Adrenal gland (tissue), 12 donors: ENCODE measurements around the gene CERS3. TPM values are rescaled to one million over a fixed set of nuclear protein-coding genes. Genes with fewer than 3 reads are reported as not detected.
A peak's percentile ranks its signal among the peaks of the same experiment; 100 is the strongest.

Experiments used
- DNase-seq, 7 donors: peaks; one replicate each; pipeline ENCODE4 v3.0.0-alpha.2; 2019 to 2020
- H3K27ac ChIP-seq, 5 donors: fragments of 200-600 bp; sonication (generic) in 4 of 5; 1 replicate in 3 of 5; 2 replicates in 2 of 5; pipeline versions ENCODE4 v1.5.1 to v1.8.0; 2016 to 2020; ENCODE audit warnings: mild to moderate bottlenecking in 1 of 5
- H3K27me3 ChIP-seq: fragments of 200-600 bp; 2 replicates; pipeline ENCODE4 v1.8.0; 2021
- H3K36me3 ChIP-seq, 2 donors: fragments of 200-600 bp; replicated peaks in 1 of 2; 1 replicate in 1 of 2; 2 replicates in 1 of 2; pipeline versions ENCODE4 v1.5.1 to v1.8.0; 2018 to 2022
- H3K4me1 ChIP-seq, 2 donors: fragments of 200-600 bp; replicated peaks in 1 of 2; 1 replicate in 1 of 2; 2 replicates in 1 of 2; pipeline versions ENCODE4 v1.5.1 to v1.8.0; 2018 to 2021
- H3K4me3 ChIP-seq, 4 donors: fragments of 200-600 bp; sonication (generic) in 3 of 4; one replicate each; pipeline ENCODE4 v1.5.1; 2016 to 2018
- H3K9me3 ChIP-seq, 3 donors: fragments of 200-600 bp; sonication (generic) in 1 of 3; replicated peaks in 1 of 3; 1 replicate in 2 of 3; 2 replicates in 1 of 3; pipeline versions ENCODE4 v1.5.1 to v1.8.0; 2016 to 2021
- CTCF ChIP-seq, 6 experiments: fragments of 450-650 bp in 4 of 6; fragments of 200-600 bp in 2 of 6; sonication (generic) in 1 of 6; IDR thresholded peaks; 1 replicate in 5 of 6; 2 replicates in 1 of 6; pipeline versions ENCODE4 v1.5.1 to v1.8.0; 2016 to 2021; ENCODE audit warnings: antibody characterized with exemption in 6 of 6, mild to moderate bottlenecking in 2 of 6, moderate library complexity in 1 of 6
- POLR2A ChIP-seq, 2 donors: fragments of 450-650 bp; IDR thresholded peaks; one replicate each; pipeline ENCODE4 v1.6.1; 2017; ENCODE audit warnings: antibody characterized with exemption in 2 of 2, mild to moderate bottlenecking in 2 of 2, moderate library complexity in 1 of 2
- WGBS, 4 donors: extraction: QIAGEN DNeasy Blood & Tissue Kit in 2 of 4; methylation state at CpG; one replicate each; pipeline versions ENCODE4 v1.1.5 to v1.1.7; 2013 to 2017; 5-methylcytosine and 5-hydroxymethylcytosine counted together
- intact Hi-C, 2 donors: fragments of 100-400 bp; cut with DNase I; formaldehyde crosslinking; loops; one replicate each; pipeline versions ENCODE4 v1.14.1 to v1.15.0; 2022 to 2023
- polyA plus RNA-seq, 3 donors: library from polyadenylated mRNA; stranded (reverse); fragments of 200-250 nt in 2 of 3; fragments of 350-450 nt in 1 of 3; fragmentation: Illumina TruSeq in 1 of 3; extraction: RNeasy Lipid Tissue Mini Kit (QIAGEN cat#74804) in 1 of 3; gene quantifications; one replicate each; pipeline ENCODE4 v1.2.3, GENCODE V29; 2013 to 2014
- total RNA-seq, 9 donors: library from RNA; depleted of rRNA in 4 of 9; stranded (reverse); fragments of >200 nt in 4 of 9; fragments of 120-200 nt in 1 of 9; fragmentation: NEBNext Ultra II Directional in 1 of 9; extraction: Animal tissue kit (Norgen Biotek cat#: 25700) in 1 of 9; gene quantifications; one replicate each; pipeline versions ENCODE4 v1.1.0 to v1.2.4, GENCODE V29; 2013 to 2023
- donor health status: healthy with polysubstance abuse.
- donor health status: Bipolar disorder and iron deficiency.
- donor health status: DM: yes; HTN: yes; CAD: no.
- donor health status: DM: no; HTN: no; CAD: no.
- donor health status: DM: no; HTN: no; CAD: no.
- donor health status: DM: yes; HTN: yes; CAD: no.

The CERS3 gene
- total and polyA plus RNA-seq, 12 donors, result 0.07 to 0.08 TPM; not detected in 10

DNA sequence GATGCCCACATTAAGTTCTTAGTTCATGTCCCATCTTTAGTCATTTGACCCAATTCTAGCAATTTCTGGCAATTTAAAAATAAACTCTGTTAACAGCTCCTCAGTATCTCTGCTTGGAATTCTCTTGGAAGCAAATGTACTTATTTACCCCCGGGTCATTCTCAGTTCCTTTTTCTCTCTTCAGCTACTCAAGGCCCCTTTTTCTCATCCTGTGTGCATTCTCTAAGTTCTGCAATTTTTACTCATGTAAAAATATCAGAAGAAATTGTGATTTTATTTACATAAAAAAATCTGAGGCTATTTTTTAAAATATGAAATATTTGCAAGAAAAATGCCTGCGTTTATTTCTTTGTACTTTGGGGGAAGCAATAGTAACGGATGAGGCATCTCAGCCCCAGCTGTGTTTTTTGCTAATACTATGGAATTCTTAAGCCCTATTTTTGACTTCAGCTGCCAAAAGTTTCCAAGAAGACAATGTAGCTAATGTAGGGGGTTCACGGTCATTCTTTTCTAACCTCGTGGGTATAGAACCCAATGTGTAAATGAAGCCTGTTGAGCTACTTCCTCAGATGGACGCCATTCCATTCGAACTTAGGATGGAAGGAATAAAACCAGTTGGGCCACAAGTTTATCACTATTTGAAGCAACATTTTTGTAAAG is 20.0 kb downstream of the CERS3 start:
- TF ChIP-seq POLR2A (IDR thresholded peaks at IDR 0.05) (no peak), CTCF (IDR thresholded peaks at IDR 0.05) (no peak)
- H3K36me3 ChIP-seq, result no peaks in the 10 kb centered on the region
- WGBS, 4 donors, result 59 to 69% (median 64%) methylated on average over 7 of the region's 7 CpGs
- no peaks in the 10 kb centered on the region for H3K27me3 ChIP-seq
- H3K4me3 ChIP-seq, result no peak overlapping the region
- intact Hi-C loops, result no loop called here
- H3K27ac ChIP-seq, result no peak overlapping the region
- no peaks in the 10 kb centered on the region for H3K9me3 ChIP-seq
- DNase-seq, result no peak
- H3K4me1 ChIP-seq, result no peaks in the 10 kb centered on the region

DNA sequence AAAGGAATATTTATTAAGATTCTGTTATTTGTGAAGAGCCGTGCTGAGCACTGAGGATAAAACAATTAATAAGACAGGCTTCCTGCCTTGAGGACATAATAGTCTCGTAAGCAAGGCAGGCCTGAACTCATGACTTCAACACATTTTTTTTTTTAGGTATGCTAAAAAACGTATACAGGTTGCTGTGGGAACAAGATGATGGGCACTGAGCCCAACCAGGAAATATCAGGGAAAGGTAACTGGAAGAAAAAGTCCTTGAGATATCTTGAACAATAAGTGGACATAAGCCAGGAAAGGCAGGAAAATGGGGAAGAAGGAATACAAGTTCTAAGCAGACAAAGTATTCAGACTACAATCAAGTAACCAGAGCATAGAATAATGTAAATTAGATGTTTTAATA is 26.1 kb downstream of the CERS3 start:
- H3K27ac ChIP-seq, result no peak overlapping the region
- peaks cover 6% of the 10 kb centered on the region for H3K27me3 ChIP-seq
- no peak overlapping the region for H3K4me3 ChIP-seq
- WGBS, 4 donors, result 55 to 60% (median 57%) methylated on average over 3 of the region's 3 CpGs
- intact Hi-C loops, result no loop called here
- no peaks in the 10 kb centered on the region for H3K36me3 ChIP-seq
- H3K9me3 ChIP-seq, result no peaks in the 10 kb centered on the region
- DNase-seq, result peak in 1 of 7 donors; percentile 8
- TF ChIP-seq CTCF (IDR thresholded peaks at IDR 0.05) (no peak), POLR2A (IDR thresholded peaks at IDR 0.05) (no peak)
- H3K4me1 ChIP-seq, result no peaks in the 10 kb centered on the region

DNA sequence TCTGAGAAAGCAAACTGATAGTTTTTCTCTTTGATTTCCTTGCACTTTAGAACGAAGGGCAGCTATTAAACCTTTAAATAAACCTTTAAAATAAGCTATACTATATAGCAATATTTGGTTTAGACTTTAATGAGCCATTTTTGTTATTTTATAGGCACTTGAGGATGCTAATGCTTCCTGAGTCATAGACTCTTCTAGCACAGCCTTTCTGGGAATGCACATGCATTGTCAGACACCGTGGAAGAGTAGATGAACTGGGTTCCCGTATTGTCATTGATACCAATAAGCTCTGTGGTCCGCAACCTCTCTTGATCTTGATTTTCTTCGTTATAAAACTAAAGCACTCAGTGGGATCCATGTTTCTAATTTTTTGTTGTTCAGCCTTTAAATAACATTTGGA is 27.6 kb downstream of the CERS3 start:
- no peaks in the 10 kb centered on the region for H3K4me1 ChIP-seq
- no peak overlapping the region for H3K4me3 ChIP-seq
- no peak overlapping the region for H3K27ac ChIP-seq
- TF ChIP-seq CTCF (IDR thresholded peaks at IDR 0.05) (no peak), POLR2A (IDR thresholded peaks at IDR 0.05) (no peak)
- H3K9me3 ChIP-seq, result no peaks in the 10 kb centered on the region
- DNase-seq, result no peak
- intact Hi-C loops, result no loop called here
- WGBS, 4 donors, result 70 to 79% (median 71%) methylated on average over 5 of the region's 5 CpGs
- peaks cover 6% of the 10 kb centered on the region for H3K27me3 ChIP-seq
- no peaks in the 10 kb centered on the region for H3K36me3 ChIP-seq

GRCh38 chr15:100500226-100500990 is 28.3 kb downstream of the CERS3 start:
- intact Hi-C loops, result no loop called here
- DNase-seq, result no peak
- Histone ChIP-seq H3K9me3 (no peaks in the 10 kb centered on the region), H3K4me1 (no peaks in the 10 kb centered on the region), H3K27ac (no peak overlapping the region), H3K27me3 (peaks cover 6% of the 10 kb centered on the region), H3K36me3 (no peaks in the 10 kb centered on the region), H3K4me3 (no peak overlapping the region)
- no peak for TF ChIP-seq POLR2A (IDR thresholded peaks at IDR 0.05)
- no peak for TF ChIP-seq CTCF (IDR thresholded peaks at IDR 0.05)
- WGBS, 4 donors, result 51 to 59% (median 57%) methylated on average over 4 of the region's 4 CpGs
